ENCODE measurements around the gene SPATS2L.

Gene SPATS2L

GRCh38 chr2:200279857-200280256 lies 26.6 kb upstream of the SPATS2L start:
- no peak overlapping the region for H3K27ac ChIP-seq (ENCODE audit: extremely low read depth, low read depth, low read length)
- ChIA-PET POLR2A (no interaction called here), CTCF (no interaction called here)
- no peaks in the 10 kb centered on the region for H3K36me3 ChIP-seq (ENCODE audit: control insufficient read depth in 2 of 2, insufficient read depth in 1 of 2, low read length in 2 of 2)
- H3K4me1 ChIP-seq (ENCODE audit: control insufficient read depth, insufficient read depth, low read length), result no peaks in the 10 kb centered on the region
- H3K4me3 ChIP-seq (ENCODE audit: low read depth, low read length), result no peak overlapping the region
- TF ChIP-seq GLIS1 (tag by site-specific recombination; IDR thresholded peaks at IDR 0.05), result no peak
- no peak for TF ChIP-seq ZNF521 (tag by site-specific recombination; IDR thresholded peaks at IDR 0.05)
- TF ChIP-seq ZNF354C (tag by site-specific recombination; IDR thresholded peaks at IDR 0.05; ENCODE audit: borderline replicate concordance, low read depth), result no peak
- TF ChIP-seq RBAK (tag by site-specific recombination; IDR thresholded peaks at IDR 0.05), result no peak
- no peak for TF ChIP-seq ZNF223 (tag by site-specific recombination; IDR thresholded peaks at IDR 0.05)
- TF ChIP-seq, protein P1, sequence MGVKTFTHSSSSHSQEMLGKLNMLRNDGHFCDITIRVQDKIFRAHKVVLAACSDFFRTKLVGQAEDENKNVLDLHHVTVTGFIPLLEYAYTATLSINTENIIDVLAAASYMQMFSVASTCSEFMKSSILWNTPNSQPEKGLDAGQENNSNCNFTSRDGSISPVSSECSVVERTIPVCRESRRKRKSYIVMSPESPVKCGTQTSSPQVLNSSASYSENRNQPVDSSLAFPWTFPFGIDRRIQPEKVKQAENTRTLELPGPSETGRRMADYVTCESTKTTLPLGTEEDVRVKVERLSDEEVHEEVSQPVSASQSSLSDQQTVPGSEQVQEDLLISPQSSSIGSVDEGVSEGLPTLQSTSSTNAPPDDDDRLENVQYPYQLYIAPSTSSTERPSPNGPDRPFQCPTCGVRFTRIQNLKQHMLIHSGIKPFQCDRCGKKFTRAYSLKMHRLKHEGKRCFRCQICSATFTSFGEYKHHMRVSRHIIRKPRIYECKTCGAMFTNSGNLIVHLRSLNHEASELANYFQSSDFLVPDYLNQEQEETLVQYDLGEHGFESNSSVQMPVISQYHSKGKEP (tag by site-specific recombination; IDR thresholded peaks at IDR 0.05), result no peak
- no peak for TF ChIP-seq ZNF596 (tag by site-specific recombination; IDR thresholded peaks at IDR 0.05)
- TF ChIP-seq ZNF510 (tag by site-specific recombination; IDR thresholded peaks at IDR 0.05; ENCODE audit: insufficient replicate concordance), result no peak
- no peak for TF ChIP-seq ZNF626 (tag by site-specific recombination; IDR thresholded peaks at IDR 0.05)
- TF ChIP-seq ZNF404 (tag by site-specific recombination; IDR thresholded peaks at IDR 0.05), result no peak
- H3K9me3 ChIP-seq (ENCODE audit: control insufficient read depth, insufficient read depth, low read depth, low read length), result no peaks in the 10 kb centered on the region

DNA sequence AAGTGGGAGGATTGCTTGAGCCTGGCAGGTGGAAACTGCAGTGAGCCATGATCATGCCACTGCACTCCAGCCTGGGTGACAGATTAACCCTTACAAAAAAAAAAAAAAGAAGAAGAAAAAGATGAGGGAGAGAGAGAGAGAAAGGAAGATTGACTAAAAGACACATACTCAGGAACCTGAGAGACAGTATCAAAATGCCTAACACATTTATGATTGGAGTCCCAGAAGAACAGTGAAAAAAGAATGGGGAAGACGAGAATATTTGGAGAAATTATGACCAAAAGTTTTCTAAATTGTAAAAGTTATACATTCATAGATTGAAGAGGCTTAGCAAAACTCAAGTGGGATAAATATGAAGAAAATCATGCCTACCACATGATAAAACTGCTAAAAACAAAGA lies 19.9 kb upstream of the SPATS2L start:
- Histone ChIP-seq H3K4me3 (ENCODE audit: low read depth, low read length) (no peak overlapping the region), H3K36me3 (ENCODE audit: control insufficient read depth in 2 of 2, insufficient read depth in 1 of 2, low read length in 2 of 2) (no peaks in the 10 kb centered on the region), H3K27ac (ENCODE audit: extremely low read depth, low read depth, low read length) (no peak overlapping the region), H3K9me3 (ENCODE audit: control insufficient read depth, insufficient read depth, low read depth, low read length) (no peaks in the 10 kb centered on the region), H3K4me1 (ENCODE audit: control insufficient read depth, insufficient read depth, low read length) (no peaks in the 10 kb centered on the region)
- TF ChIP-seq SETDB1 (IDR thresholded peaks at IDR 0.05; ENCODE audit: insufficient read length, low read length) (peak; percentile 61), HOXA7 (CRISPR knock-in tag; IDR thresholded peaks at IDR 0.05; ENCODE audit: borderline replicate concordance) (no peak)
- ChIA-PET CTCF (no interaction called here), POLR2A (no interaction called here)

- POLR2A ChIA-PET, result no interaction called here
- Histone ChIP-seq H3K27ac (ENCODE audit: extremely low read depth, low read depth, low read length) (no peak overlapping the region), H3K4me3 (ENCODE audit: low read depth, low read length) (no peak overlapping the region), H3K4me1 (ENCODE audit: control insufficient read depth, insufficient read depth, low read length) (no peaks in the 10 kb centered on the region), H3K9me3 (ENCODE audit: control insufficient read depth, insufficient read depth, low read depth, low read length) (no peaks in the 10 kb centered on the region), H3K36me3 (ENCODE audit: control insufficient read depth in 2 of 2, insufficient read depth in 1 of 2, low read length in 2 of 2) (no peaks in the 10 kb centered on the region)
- CTCF ChIA-PET, result interaction anchor here (0.6 kb wide), 1 partner anchor 422 kb away, joined by 3 read pairs; no protein-coding TSS in a partner anchor
- TF ChIP-seq ZBTB17 (tag by site-specific recombination; IDR thresholded peaks at IDR 0.05), result no peak
- peak; percentile 52 for TF ChIP-seq SCRT2 (tag by site-specific recombination; IDR thresholded peaks at IDR 0.05)
Observed at GRCh38 chr2:200288670-200289429, 17.6 kb upstream of the SPATS2L start.

- peaks cover 3% of the 10 kb centered on the region; the same call in 1 of the 2 replicates for H3K4me1 ChIP-seq (ENCODE audit: control insufficient read depth, insufficient read depth, low read length)
- H3K4me3 ChIP-seq (ENCODE audit: low read depth, low read length), result no peak overlapping the region
- TF ChIP-seq GFI1B (tag by site-specific recombination; IDR thresholded peaks at IDR 0.05) (no peak), ZNF37A (tag by site-specific recombination; IDR thresholded peaks at IDR 0.05) (no peak), ZNF768 (tag by site-specific recombination; IDR thresholded peaks at IDR 0.05) (no peak), ZXDB (tag by site-specific recombination; IDR thresholded peaks at IDR 0.05) (no peak), ZNF133 (tag by site-specific recombination; IDR thresholded peaks at IDR 0.05) (no peak), ZNF311 (tag by site-specific recombination; IDR thresholded peaks at IDR 0.05; ENCODE audit: borderline replicate concordance) (no peak)
- TF ChIP-seq, protein P2, sequence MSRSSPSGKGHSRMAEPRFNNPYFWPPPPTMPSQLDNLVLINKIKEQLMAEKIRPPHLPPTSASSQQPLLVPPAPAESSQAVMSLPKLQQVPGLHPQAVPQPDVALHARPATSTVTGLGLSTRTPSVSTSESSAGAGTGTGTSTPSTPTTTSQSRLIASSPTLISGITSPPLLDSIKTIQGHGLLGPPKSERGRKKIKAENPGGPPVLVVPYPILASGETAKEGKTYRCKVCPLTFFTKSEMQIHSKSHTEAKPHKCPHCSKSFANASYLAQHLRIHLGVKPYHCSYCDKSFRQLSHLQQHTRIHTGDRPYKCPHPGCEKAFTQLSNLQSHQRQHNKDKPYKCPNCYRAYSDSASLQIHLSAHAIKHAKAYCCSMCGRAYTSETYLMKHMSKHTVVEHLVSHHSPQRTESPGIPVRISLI (tag by site-specific recombination; IDR thresholded peaks at IDR 0.05), result no peak
- H3K27ac ChIP-seq (ENCODE audit: extremely low read depth, low read depth, low read length), result no peak overlapping the region
- H3K9me3 ChIP-seq (ENCODE audit: control insufficient read depth, insufficient read depth, low read depth, low read length), result no peaks in the 10 kb centered on the region
- CTCF ChIA-PET, result no interaction called here
- no peaks in the 10 kb centered on the region for H3K36me3 ChIP-seq (ENCODE audit: control insufficient read depth in 2 of 2, insufficient read depth in 1 of 2, low read length in 2 of 2)
- POLR2A ChIA-PET, result no interaction called here
Observed at GRCh38 chr2:200296118-200296517, 10.4 kb upstream of the SPATS2L start.

Measured in HEK293 (cell line).